GM19455 (cell line): ENCODE measurements around the gene PDGFRA.
A peak's percentile ranks its signal among the peaks of the same experiment; 100 is the strongest.

Experiments used
- ATAC-seq: cut with Tn5 transposase; IDR thresholded peaks from one replicate; pipeline ENCODE4 v1.9.1; 2021; ENCODE audit not compliant: unreplicated experiment

PDGFRA gene

DNA sequence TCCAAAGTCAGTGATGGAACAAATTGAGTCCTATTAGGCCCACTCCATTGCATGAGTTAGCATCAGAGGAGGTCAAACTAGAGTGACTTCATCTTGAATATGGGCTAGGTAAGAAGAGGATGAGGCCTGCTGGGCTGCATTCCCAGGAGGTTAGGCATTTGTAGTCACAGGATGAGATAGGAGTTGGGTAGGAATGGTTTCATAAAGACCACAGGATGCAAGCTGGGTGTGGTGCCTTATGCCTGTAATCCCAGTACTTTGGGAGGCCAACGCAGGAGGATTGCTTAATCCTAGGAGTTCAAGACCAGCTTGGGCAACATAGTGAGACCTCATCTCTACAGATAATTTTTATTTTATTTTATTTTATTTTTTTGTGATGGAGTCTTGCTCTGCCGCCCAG lies 26.8 kb downstream of the PDGFRA start:
- ATAC-seq = no peak

DNA sequence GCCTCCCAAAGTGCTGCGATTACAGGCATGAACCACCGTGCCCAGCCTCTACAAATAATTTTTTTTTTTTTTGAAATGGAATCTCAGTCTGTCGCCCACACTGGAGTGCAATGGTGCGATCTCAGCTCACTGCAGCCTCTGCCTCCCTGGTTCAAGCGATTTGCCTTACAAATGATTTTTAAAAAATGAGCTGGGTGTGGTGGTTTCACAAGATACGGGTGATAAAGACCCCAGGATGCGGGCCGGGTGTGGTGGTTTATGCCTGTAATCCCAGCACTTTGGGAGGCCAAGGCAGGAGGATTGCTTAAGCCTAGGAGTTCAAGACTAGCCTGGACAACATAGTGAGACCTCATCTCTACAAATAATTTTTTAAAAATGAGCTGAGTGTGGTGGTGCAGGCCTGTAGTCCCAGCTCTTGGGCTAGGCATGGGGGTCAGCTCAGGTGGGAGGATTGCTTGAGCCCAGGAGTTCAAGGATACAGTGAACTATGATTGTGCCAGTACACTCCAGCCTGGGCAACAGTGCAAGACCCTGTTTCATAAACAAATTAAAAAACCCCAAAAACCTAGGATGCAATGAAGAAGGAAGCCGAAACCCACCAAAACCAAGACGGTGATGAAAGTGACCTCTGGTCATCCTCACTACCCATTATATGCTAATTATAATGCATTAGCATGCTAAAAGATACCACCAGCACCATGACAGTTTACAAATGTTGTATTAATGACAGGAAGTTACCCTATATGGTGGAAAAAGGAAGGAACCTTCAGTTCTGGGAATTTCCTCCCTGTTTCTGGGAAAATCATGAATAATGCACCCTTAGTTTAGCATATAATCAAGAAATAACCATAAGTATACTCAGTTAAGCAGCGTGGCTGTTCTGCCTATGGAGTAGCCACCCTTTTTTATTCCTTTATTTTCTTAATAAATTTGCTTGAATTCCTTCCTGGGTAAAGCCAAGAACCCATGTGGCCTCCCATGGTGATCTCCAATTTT lies 27.7 kb downstream of the PDGFRA start:
- no peak for ATAC-seq

DNA sequence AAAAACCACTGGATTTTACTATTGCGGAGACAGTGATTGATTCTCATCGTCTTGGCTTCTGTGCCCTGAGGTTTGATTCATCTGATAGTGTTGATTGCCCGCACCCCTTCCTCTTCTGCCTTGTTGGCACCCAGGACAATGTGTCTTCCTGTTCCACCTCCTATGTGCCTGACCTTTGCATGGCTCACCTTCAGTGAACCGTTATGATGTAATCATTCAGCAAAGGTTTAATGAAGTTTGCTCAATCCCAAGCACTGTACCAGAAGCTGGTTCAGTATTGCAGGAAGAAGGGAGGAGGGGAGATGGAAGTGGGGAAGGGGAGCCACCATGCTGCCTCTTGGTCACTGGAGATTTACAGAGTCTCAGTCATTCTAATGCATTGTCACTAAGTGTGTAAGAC lies 36.3 kb downstream of the PDGFRA start:
- no peak for ATAC-seq

DNA sequence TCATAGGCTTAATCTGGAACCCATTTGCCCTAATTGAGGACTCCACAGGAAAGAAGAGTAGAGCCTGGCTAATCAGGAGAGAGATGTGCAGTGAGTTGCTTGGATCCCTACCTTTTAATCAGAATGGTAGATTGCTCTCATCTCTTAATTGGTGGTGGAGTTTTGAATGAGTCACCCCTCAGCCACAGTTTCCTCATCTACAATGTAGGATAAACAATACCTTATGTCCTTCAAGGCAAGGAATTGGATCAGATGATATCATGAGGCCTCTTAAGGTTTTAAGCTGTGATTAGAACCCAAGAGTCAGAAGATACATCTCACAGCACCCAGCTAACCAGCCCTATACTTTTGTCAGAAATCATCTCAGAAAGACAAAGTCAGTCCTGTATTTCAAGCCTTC lies 39.1 kb downstream of the PDGFRA start:
- no peak for ATAC-seq

DNA sequence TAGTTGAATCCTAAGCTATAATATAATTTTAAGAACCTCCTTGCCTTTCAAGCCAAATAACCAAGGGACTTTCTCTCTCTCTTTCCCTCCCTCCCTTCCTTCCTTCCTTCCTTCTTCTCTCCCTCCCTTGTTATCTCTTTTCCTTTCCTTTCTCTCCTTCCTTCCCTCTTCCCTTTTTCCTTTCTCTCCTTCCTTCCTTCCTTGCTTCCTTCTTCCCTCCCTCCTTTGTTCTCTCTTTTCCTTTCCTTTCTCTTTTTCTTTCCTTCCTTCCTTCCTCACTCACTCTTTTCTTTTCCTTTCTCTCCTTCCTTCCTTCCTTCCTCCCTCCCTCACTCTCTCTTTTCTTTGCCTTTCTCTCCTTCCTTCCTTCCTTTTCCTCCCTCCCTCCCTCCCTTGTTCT lies 42.4 kb downstream of the PDGFRA start:
- ATAC-seq = no peak

DNA sequence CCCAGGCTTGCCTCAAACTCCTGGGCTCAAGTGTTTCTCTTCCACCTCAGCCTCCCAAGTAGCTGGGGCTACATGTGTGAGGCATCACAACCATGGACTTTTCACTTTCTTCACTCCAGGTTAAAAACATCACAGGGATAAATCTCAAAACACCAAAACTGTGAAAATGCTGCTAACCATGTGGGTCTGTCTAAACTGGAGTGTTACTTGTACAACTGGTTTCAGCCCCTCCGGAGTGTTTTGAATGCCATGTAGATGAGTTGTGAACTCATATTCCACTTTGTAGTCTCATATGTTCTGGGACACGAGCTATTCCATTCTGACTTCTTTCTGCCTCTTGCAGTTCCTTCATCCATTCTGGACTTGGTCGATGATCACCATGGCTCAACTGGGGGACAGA lies 43.0 kb downstream of the PDGFRA start:
- ATAC-seq = no peak

DNA sequence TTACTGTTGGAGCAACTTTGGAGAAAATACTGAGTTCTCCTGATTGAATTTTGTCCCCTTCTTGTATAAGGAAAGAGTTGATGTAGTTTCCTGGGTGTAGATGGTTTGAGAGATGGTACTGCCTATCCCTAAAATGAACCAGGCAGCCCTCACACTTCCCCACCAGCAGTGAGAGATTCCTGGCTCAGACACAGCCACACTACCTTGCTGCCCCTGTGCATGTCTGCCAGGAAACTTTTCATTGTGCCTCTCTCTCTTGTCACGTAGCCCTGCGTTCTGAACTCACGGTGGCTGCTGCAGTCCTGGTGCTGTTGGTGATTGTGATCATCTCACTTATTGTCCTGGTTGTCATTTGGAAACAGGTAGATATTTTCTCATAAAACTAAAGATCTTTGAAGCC lies 45.2 kb downstream of the PDGFRA start:
- ATAC-seq = no peak

DNA sequence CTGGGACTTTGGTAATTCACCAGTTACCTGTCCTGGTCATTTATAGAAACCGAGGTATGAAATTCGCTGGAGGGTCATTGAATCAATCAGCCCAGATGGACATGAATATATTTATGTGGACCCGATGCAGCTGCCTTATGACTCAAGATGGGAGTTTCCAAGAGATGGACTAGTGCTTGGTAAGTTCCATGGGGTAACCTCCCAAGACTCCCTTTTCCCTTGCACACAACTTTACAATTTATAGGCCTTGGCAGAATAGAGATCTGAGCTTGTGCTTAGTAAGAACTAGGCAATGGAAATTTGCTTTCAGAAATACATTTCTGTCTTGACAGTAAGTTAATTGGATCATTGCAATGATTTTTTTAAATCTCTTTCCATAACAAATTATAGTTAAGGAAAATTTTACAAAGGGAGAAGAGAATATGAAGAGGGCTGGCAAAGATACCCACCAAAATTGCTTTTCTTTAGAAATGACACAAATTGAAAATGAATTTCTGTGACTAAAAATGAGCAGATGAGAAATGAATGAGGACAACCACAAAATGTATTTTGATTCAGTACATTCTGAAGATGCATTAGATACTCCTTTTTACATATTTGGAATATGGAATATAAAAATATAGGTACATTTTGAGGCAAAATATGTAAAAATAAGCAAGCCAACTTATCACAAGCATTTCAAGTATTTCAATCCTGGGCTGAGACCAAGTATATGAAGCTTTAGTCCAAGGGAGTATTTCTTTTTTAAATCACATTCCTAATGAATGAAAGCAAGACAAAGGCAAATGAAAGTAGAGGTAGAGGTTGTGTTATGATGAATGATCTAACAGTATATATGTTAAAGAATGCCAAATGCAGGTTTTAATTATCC lies 45.9 kb downstream of the PDGFRA start:
- ATAC-seq = no peak

DNA sequence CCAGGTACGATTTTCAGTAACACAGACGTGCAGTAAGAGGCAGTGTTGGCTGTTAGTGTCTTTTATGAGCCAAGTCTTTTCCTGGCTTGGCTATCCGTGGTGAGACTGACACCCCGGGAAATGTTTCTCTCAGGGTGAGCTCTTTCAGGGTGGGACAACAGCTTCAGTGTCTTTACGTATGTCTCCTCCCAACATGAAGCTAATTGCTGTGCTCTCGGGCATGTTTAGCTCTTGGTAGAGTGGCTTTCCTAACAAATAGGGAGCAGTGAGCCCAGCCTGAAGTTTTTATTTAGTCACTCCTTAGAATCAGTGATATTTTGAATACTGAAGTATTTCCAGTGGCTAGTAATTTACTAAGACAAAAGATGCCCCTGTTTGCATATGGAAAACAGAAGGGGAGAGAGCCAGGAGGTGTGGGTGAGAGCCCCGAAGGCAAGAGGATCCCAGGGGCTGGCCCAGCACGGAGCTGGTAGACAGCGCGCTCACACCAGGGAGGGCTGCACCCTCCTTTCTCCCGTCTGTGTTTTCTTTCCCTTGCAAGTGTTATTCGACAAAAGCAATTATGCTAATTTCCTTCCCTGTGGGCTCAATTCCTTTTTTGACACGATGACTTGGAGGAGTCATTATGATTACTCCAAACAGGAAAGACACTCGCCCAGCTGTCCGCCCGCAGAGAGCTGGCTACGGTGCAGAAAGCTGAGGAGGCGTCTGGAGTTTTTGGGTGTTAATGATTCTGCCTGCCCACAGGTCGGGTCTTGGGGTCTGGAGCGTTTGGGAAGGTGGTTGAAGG lies 47.7 kb downstream of the PDGFRA start:
- ATAC-seq = no peak

DNA sequence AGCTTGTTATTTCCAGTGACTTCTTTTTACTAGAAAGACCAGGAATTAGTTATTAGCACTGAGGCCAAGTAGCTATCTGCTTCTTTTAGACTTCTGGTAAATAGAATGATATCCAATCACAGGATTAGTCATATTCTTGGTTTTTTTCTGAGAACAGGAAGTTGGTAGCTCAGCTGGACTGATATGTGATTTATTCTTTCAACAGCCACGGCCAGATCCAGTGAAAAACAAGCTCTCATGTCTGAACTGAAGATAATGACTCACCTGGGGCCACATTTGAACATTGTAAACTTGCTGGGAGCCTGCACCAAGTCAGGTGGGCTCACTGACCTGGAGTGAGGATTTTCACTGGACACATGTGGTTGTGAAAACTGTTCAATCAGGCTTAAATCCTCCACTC lies 48.6 kb downstream of the PDGFRA start:
- ATAC-seq = no peak

DNA sequence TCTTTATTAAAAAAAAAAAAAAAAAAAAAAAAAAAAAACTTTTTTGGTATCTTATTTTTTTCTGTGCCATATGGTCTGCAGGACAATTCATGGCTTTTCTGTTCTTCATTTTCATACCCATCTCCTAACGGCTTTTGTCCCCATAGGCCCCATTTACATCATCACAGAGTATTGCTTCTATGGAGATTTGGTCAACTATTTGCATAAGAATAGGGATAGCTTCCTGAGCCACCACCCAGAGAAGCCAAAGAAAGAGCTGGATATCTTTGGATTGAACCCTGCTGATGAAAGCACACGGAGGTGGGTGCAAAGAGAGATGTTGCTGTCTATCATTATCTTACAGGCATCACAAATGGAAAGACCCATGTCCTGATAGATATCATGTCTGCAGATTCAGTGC lies 49.1 kb downstream of the PDGFRA start:
- ATAC-seq = no peak

DNA sequence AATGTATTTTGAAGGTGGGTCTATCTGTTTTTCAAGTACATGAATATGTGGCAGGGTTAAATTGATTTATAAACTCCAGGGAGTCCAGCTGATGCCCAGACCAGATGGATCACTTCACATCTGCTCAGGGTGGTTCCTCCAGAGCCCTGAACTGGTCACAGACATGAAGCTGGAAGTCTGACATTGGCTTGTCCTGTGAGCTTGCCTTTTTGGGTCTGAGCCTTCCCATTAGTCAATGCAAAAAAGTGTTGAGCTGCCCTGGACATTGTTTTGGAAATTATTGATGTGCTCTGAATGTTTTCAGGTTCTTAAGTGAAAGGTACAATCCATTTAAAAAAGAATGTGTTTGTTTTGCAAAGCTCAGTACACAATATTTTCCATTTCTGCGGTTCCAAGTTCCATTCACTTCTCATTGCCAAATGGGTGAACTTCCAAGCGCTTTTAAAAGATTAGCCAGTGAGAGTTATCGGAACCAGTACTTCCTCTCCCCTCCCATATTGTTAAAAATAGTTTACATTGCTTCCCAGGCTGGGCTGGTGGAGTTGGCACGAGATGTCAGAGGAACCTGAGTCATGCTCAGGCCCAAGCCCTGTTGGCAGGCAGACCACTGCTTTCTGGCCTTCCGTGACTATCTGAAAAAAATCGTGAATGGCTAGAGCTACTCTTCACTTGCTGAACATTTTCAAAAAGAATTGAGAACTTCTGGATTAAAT lies 52.1 kb downstream of the PDGFRA start:
- ATAC-seq = no peak

DNA sequence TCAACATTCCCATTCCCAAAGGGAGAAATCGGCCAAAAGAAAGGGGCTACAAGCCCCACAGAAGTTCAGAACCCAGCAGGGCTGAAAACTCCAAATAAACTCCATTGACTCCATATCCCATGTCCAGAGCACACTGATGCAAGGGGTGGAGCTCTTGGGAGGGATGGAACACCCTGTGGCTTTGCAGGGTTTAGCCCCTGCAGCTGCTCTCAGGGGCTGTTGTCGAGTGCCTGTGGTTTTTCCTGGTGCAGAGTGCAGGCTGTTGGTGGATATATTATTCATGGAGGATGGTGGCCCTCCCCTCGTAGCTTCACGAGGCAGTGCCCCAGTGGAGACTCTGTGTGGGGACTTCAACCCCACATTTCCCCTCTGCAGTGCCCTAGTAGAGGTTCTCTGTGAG lies 53.7 kb downstream of the PDGFRA start:
- no peak for ATAC-seq

DNA sequence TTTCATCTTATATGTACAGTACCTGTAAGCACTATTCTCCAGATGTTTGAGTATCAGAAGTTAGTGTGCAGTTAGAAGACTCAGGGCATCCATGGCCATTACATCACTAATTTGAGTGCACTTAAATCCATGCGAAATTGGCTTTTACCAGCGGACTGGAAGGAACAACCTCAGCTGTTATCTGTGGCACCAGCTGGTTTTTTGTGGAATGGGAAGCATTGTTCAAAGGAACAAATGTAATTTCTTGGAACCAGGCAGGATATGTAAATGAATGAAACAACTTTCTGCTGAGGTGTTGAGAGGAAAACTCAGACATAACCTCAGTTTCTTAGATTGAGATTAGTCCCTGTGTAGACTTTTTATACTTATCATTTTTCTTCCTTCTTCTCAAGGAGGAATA lies 60.2 kb downstream of the PDGFRA start:
- ATAC-seq = no peak

DNA sequence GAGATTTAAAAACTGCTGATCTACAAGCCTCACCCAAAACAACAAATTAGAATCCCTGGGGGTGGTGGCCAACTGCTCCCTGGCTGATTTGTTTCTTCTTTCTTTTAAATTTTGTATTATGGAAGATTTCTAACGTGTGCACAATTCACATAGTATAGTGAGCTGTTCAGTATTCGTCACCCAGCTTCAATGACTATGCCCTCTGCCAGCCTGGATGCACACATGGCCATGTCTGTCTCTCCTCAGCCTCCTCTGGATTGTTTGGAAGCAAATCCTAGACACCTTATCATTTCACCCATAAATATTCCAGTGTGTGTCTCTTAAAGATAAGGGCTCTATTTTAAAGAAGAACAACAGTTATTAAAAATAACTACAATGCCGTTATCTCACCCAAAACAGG lies 61.9 kb downstream of the PDGFRA start:
- ATAC-seq = no peak

DNA sequence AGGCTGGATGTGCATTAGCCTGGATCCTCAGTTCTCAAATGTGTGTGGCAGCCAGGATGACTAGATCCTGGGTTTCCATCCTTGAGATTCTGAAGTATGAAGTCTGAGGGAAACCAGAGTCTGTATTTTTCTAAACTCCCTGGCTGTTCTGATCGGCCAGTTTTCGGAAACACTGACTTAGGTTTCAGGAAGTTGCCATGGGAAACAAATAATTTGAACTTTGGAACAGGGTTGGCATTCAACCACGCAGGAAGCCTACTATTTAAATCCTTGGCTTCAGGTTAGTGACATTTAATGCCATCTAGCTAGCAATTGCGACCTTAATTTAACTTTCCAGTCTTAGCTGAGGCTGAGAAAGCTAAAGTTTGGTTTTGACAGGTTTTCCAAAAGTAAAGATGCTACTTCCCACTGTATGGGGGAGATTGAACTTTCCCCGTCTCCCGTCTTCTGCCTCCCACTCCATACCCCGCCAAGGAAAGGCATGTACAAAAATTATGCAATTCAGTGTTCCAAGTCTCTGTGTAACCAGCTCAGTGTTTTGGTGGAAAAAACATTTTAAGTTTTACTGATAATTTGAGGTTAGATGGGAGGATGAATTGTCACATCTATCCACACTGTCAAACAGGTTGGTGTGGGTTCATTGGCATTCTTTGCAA lies 67.6 kb downstream of the PDGFRA start:
- no peak for ATAC-seq

DNA sequence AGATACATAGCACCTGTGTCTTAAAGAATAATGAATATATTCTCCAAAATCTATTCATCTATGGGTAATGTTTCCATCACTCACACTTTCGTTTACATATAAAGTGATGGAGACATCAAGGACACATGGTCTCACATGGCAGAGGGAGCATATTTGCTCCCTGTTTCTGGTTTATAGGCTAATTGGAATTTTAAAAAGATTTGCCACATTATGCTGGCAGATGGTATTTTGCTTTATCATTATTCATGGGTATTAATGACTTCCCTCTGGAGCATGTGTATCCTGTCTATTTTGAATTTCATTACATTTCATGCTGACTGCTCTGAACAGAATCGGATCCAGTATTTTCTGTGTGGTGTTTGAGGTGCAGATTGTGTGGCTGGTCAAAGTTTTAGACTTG lies 79.0 kb downstream of the PDGFRA start:
- no peak for ATAC-seq

DNA sequence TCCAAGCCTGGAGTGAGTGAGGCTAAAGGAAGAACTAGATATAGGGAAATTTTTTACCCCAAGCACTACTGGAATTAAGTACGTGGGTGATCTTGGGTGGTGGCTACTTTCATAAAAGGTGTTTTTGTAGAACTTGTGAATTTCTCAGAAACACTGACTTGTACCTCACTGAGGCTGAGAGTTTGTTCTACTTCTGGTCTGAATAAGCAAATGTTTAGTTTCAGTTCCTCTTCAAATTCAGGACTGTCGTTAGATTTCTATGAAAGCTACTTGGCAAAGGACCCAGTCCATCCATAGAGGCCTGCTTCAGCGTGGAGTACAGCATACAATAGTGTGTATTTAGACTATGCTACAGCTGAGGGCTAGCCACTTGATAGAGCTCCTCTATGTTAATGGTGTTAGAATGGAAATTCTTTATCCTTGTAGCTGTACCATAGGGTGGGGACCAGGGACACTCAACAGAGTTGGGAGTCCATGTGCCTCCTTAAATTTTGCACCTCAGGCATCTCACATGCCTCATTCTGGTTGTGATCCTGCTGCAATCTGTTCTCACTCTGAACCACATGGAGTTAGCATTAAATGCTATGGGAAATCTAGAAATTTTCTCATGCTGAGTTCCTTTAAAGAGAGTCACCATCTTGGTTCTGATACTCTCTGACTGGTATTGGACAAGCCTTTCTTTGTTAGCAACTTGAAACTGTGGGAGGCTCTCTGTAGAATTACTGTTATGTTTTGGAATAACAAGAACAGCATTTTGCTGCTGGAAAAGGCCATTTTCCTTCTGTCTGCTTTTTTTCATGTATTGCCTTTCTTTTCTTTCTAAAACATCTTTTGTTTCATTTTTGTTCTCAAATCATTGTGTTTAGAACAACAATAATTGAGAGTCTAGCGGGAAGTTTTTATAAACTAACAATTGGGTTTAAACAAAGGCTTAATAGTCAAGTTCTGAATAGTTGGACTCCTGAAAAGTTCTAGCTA lies 86.8 kb downstream of the PDGFRA start:
- ATAC-seq = peak; percentile 98

DNA sequence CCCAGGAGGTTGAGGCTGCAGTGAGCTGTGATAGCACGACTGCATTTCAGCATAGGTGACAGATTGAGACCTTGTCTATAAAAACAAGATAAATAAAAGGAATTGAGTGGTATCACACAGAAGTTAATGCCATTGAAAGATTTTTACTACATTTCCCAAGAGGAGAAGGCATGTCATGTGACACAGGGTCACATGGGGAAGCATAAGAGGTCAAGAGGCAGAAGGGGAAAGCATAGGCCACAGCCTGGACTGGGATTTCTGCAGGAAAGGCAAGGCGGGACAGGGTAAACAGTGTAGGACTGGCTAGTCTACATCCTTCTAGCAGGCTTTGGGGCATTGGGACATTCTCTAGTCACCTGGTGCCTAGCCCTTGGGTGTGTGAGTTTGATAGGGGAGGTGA lies 88.6 kb downstream of the PDGFRA start:
- ATAC-seq = no peak
